Measurements from ENCODE around the gene SPRYD3.
"Not testable (repeated sequence)": the region's sequence is repeated elsewhere in the genome, so short reads cannot be mapped to it uniquely, and the experiment has no call there.

SPRYD3 gene

GRCh38 chr12:53027014-53027413 lies 52.2 kb downstream of the SPRYD3 start:
- DNase-seq (ENCODE audit: extremely low read depth in 1 of 2, low read depth in 1 of 2): not testable (repeated sequence)

- DNase-seq (ENCODE audit: extremely low read depth in 1 of 2, low read depth in 1 of 2): no peak
Observed at GRCh38 chr12:53025250-53025649, 53.9 kb downstream of the SPRYD3 start.

- DNase-seq (ENCODE audit: extremely low read depth in 1 of 2, low read depth in 1 of 2): no peak
Observed at GRCh38 chr12:53014709-53015108, 64.5 kb downstream of the SPRYD3 start.
